Occipital lobe (tissue), 2 donors: Measurements from ENCODE around the gene FBXO45. TPM values are rescaled to one million over a fixed set of nuclear protein-coding genes. Genes with fewer than 3 reads are reported as not detected.

Experiments used
- small RNA-seq: library from RNA; depleted of rRNA; stranded (forward); fragments of <200 nt; gene quantifications from one replicate; pipeline ENCODE3, GENCODE V24; 2014
- total RNA-seq: library from RNA; depleted of rRNA; stranded (reverse); fragments of >200 nt; gene quantifications from one replicate; pipeline ENCODE4 v1.2.3, GENCODE V29; 2014

FBXO45 gene
- total RNA-seq, 1 donor from 2014 or later, result 50.5 TPM

Small RNA genes lying within 50 kb of the gene (small RNA-seq; reads per million reads assigned to genes)
- not detected for gene RPS29P3

Other genes starting within 250 kb of the FBXO45 start
- not detected for gene TM4SF19, start 230.3 kb upstream of the FBXO45 start, total RNA-seq
- 65.0 TPM for gene UBXN7, start 136.2 kb upstream of the FBXO45 start, total RNA-seq
- 25.9 TPM for gene RNF168, start 64.9 kb upstream of the FBXO45 start, total RNA-seq
- not detected for gene SMCO1, start 53.3 kb upstream of the FBXO45 start, total RNA-seq
- 3.4 TPM for gene WDR53, start 106 bp upstream of the FBXO45 start, total RNA-seq
- 1.2 TPM for gene NRROS, start 71.0 kb downstream of the FBXO45 start, total RNA-seq
- gene CEP19, start 143.6 kb downstream of the FBXO45 start, total RNA-seq, result 8.0 TPM
- 46.6 TPM for gene PIGX, start 143.7 kb downstream of the FBXO45 start, total RNA-seq
- 54.4 TPM for gene PAK2, start 171.2 kb downstream of the FBXO45 start, total RNA-seq